OCI-M1 (cell line): ENCODE data around the gene PKD2L1.
"Not testable (repeated sequence)": the region's sequence is repeated elsewhere in the genome, so short reads cannot be mapped to it uniquely, and the experiment has no call there.

Experiments used
- DNase-seq: peaks from one replicate; lab custom pipeline; 2025; lab: John Stamatoyannopoulos, UW

The PKD2L1 gene

DNA sequence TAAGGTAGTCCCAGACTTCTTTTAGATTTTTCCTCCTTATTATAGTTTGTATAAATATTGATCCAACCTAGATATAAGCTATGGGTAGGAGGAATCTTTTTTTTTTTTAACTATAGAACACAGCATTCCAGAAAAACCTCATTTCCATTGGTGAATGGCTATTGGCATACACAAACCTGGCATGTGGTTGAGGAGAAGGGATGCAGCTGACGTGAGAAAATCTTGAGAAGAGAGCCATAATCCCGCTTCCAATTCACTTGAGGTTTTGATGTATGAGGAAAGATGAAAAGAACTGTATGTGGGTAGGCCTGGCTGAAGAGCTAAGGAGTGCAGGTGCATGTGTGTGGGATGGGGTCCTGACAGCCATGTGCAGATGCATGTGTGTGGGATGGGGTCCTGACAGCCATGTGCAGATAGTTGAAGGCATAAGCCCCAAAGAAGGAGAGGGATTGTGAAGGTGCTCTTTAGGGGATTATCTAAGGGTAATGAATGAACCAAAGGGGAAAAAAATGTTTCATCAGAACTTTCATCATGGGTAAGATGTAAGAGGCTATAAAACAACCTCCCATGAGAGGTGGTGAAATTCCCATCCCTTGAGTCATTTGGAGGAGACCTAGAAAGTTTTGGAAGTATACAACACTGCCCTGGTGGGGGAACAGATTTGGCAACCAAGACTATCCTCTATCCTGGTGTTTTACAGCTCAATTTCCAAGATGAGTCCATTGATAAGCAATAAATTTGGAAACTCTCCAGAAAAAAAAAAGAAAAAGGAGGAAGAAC lies 3.8 kb upstream of the PKD2L1 start:
- no peak for DNase-seq

DNA sequence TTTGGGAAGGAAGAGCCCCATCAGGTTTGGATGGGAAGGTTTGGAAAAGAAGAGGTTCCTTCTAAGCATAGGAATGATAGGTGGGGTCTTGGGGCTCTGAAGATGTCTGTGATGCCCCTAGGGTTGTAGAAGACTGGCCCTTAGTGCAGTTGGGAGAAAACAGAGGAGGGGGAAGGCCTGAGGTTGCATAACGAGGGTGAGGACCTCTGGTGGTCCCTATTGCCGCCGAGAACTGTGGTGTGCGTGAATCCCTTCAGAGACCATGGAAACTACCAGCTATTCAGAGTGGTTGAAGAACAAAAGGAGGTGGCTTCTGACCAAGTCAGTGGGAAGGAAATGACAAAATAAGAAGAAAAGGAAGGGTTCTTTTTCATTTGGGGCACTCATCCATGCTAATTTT lies 3.1 kb upstream of the PKD2L1 start:
- no peak for DNase-seq

GRCh38 chr10:100328198-100328597 lies 1.8 kb downstream of the PKD2L1 start:
- no peak for DNase-seq

DNA sequence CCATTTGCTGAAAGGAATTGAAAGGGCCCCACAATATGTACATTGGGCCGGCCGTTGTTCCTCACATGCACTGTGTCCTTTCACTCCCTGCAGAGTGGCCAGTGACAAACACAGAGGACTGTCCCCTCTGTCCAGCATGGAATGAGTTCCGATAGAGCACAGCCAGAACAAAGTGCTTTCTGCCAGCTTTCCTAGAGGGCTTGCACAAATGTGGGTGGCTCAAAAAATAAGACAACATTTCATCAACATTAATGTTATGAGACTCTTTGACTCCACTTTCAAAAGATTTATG lies 2.4 kb downstream of the PKD2L1 start:
- no peak for DNase-seq

- peak; percentile 91 for DNase-seq
Observed at GRCh38 chr10:100327007-100327717, 2.9 kb downstream of the PKD2L1 start.

- DNase-seq = no peak
Observed at GRCh38 chr10:100325158-100325557, 4.9 kb downstream of the PKD2L1 start.

- DNase-seq = no peak
Observed at GRCh38 chr10:100319707-100320402, 10.2 kb downstream of the PKD2L1 start.

DNA sequence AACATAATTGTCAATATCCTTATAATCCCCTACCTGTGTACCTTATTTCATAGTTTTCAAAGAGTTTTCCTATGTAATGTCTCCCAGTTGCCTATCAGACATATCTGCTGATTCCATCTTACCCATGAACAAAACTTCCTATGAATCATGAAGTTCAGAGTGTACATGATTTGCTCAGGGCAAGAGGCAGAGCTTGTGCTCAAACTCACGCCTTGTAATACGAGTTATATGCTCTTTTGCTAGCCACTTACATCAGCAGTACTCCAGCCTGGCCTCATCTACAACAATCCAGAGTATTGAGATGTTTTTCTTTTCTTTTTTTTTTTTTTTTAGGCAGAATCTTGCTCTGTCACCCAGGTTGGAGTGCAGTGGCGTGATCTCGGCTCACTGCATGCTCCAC lies 11.8 kb downstream of the PKD2L1 start:
- DNase-seq = no peak

GRCh38 chr10:100315615-100316014 lies 14.4 kb downstream of the PKD2L1 start:
- no peak for DNase-seq

GRCh38 chr10:100311298-100311697 lies 18.7 kb downstream of the PKD2L1 start:
- DNase-seq = no peak

DNA sequence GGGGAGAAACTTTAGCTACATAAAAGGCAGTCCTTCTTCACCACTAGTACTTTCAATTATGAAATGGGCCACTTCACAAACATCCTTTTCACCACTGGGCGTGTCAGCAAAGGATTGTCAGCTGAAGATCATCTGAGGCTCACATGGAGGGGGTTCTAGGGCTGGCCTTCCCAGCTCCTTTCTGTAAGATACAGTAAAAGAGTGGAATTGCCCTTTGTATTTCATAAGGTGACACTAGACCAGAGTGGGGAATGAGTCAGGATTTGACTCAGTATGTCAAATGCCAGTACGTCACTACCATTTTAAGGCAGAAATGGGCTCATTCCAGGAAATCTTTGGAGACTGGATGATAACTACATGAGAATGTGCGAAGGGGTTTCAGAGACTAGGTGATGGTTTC lies 22.3 kb downstream of the PKD2L1 start:
- no peak for DNase-seq

DNA sequence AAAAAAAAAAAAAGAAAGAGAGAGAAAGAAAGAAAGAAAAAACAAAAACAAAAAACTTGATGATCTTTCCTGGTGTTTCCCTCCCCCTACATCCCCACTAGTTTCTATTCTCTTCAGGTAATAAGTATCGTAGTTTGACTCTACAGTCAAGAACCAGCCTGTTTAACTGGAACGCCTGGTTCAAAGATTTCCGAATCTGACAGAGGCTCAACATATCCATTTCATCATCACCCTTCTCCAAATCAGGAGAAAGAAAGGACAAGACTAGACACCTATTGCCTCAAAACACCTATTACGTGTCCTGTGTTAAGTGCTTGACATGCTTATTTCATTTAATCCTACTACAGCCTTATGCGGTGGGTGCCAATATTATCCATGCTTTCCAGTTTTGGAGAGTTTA lies 23.2 kb downstream of the PKD2L1 start:
- DNase-seq = no peak

- DNase-seq = no peak
Observed at GRCh38 chr10:100304414-100304813, 25.6 kb downstream of the PKD2L1 start.

GRCh38 chr10:100303724-100304319 lies 26.2 kb downstream of the PKD2L1 start:
- peak; percentile 75 for DNase-seq

GRCh38 chr10:100301123-100301522 lies 28.9 kb downstream of the PKD2L1 start:
- not testable (repeated sequence) for DNase-seq

- DNase-seq = no peak
Observed at GRCh38 chr10:100297242-100297641, 32.8 kb downstream of the PKD2L1 start.

GRCh38 chr10:100293066-100293465 lies 37.0 kb downstream of the PKD2L1 start:
- DNase-seq = no peak

GRCh38 chr10:100292300-100292699 lies 37.7 kb downstream of the PKD2L1 start:
- not testable (repeated sequence) for DNase-seq

DNA sequence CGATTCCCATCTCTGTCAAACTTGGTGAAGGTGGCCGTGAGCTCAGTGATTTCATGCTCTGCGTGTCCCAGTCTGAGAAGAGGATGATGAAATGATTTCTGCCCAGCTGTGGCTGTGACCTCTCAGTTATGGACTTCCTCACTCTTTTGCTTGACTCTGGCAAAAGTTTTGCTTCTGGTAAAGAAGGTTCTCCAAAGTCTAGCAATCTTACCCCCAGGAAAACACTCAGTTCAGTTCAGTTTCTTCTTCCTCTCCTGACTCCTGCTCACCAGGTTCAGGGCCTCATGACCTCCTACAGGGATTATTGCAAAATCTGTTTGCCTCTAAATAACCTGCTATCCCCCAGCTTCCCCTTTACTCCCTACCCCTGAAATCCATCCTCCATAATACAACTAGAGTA lies 38.7 kb downstream of the PKD2L1 start:
- no peak for DNase-seq

GRCh38 chr10:100289641-100290040 lies 40.4 kb downstream of the PKD2L1 start:
- DNase-seq = peak; percentile 74

DNA sequence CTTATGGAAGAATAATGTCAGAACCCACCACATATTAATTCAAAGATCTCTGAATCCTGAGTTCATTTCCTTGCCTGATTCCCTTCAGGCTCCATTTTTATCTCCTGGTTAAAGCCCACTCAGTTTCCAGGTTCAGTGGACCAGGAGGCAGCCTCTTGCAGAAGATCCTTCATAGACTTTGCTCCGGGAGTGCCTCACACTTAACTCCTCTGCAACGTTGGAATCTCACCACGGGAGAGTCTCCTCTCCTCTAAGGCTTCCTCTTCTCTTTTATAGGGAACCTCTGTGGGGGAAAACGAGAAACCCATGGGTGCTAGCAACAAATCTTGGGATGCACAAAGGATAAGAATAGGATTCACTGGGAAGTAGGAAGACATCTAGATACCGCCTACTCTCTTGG lies 41.8 kb downstream of the PKD2L1 start:
- DNase-seq = no peak

- no peak for DNase-seq
Observed at GRCh38 chr10:100287756-100288155, 42.3 kb downstream of the PKD2L1 start.
